ENCODE measurements around the gene IAH1. TPM values are rescaled to one million over a fixed set of nuclear protein-coding genes. Genes with fewer than 3 reads are reported as not detected.
"Not testable (repeated sequence)": the region's sequence is repeated elsewhere in the genome, so short reads cannot be mapped to it uniquely, and the experiment has no call there.

The IAH1 gene
- total and polyA plus RNA-seq, 2 donors, result 40.0 to 56.3 TPM

- WGBS, result 100% methylated on average over 1 of the region's 1 CpG
Observed at GRCh38 chr2:9488583-9489547, 14.5 kb downstream of the IAH1 start.

GRCh38 chr2:9490789-9491188 is 16.4 kb downstream of the IAH1 start:
- peaks cover 4% of the 10 kb centered on the region for H3K36me3 ChIP-seq (ENCODE audit: insufficient read depth)
- H3K4me1 ChIP-seq (ENCODE audit: insufficient read depth), result no peaks in the 10 kb centered on the region
- H3K4me3 ChIP-seq (ENCODE audit: low read depth, low read length), result no peak overlapping the region
- no peak overlapping the region for H3K27ac ChIP-seq (ENCODE audit: low read depth)
- no peak for DNase-seq (ENCODE audit: extremely low spot score)
- 82% methylated on average over 2 of the region's 2 CpGs for WGBS

More at GRCh38 chr2:9488583-9489547, 14.5 kb downstream of the IAH1 start:
- Histone ChIP-seq H3K27ac (ENCODE audit: low read depth) (no peak overlapping the region), H3K4me3 (ENCODE audit: low read depth, low read length) (no peak overlapping the region), H3K36me3 (ENCODE audit: insufficient read depth) (peaks cover 4% of the 10 kb centered on the region), H3K4me1 (ENCODE audit: insufficient read depth) (no peaks in the 10 kb centered on the region)
- DNase-seq (ENCODE audit: extremely low spot score), result no peak

- 70% methylated on average over 2 of the region's 2 CpGs for whole genome bisulfite sequencing
- DNase-seq (ENCODE audit: extremely low spot score), result no peak
- Histone ChIP-seq H3K4me3 (ENCODE audit: low read depth, low read length) (no peak overlapping the region), H3K36me3 (ENCODE audit: insufficient read depth) (peaks cover 7% of the 10 kb centered on the region), H3K27ac (ENCODE audit: low read depth) (no peak overlapping the region), H3K4me1 (ENCODE audit: insufficient read depth) (no peaks in the 10 kb centered on the region)
Observed at GRCh38 chr2:9492927-9493326, 18.6 kb downstream of the IAH1 start.

- H3K36me3 ChIP-seq (ENCODE audit: insufficient read depth), result peaks cover 7% of the 10 kb centered on the region
- no peak overlapping the region for H3K27ac ChIP-seq (ENCODE audit: low read depth)
- H3K4me3 ChIP-seq (ENCODE audit: low read depth, low read length), result no peak overlapping the region
- H3K4me1 ChIP-seq (ENCODE audit: insufficient read depth), result no peaks in the 10 kb centered on the region
- WGBS, result 88% methylated on average over 3 of the region's 3 CpGs
- no peak for DNase-seq (ENCODE audit: extremely low spot score)
Observed at GRCh38 chr2:9493478-9493877, 19.1 kb downstream of the IAH1 start.

- DNase-seq (ENCODE audit: extremely low spot score), result no peak
- peaks cover 9% of the 10 kb centered on the region for H3K36me3 ChIP-seq (ENCODE audit: insufficient read depth)
- H3K4me3 ChIP-seq (ENCODE audit: low read depth, low read length), result no peak overlapping the region
- no peaks in the 10 kb centered on the region for H3K4me1 ChIP-seq (ENCODE audit: insufficient read depth)
- 81% methylated on average over 1 of the region's 1 CpG for WGBS
- no peak overlapping the region for H3K27ac ChIP-seq (ENCODE audit: low read depth)
Observed at GRCh38 chr2:9494081-9494480, 19.7 kb downstream of the IAH1 start.

GRCh38 chr2:9497017-9497416 is 22.7 kb downstream of the IAH1 start:
- peaks cover 7% of the 10 kb centered on the region for H3K36me3 ChIP-seq (ENCODE audit: insufficient read depth)
- H3K4me1 ChIP-seq (ENCODE audit: insufficient read depth), result no peaks in the 10 kb centered on the region
- H3K27ac ChIP-seq (ENCODE audit: low read depth), result no peak overlapping the region
- 90% methylated on average over 4 of the region's 4 CpGs for WGBS
- DNase-seq (ENCODE audit: extremely low spot score), result no peak
- no peak overlapping the region for H3K4me3 ChIP-seq (ENCODE audit: low read depth, low read length)

GRCh38 chr2:9498210-9498609 is 23.9 kb downstream of the IAH1 start:
- DNase-seq (ENCODE audit: extremely low spot score), result no peak
- Histone ChIP-seq H3K4me1 (ENCODE audit: insufficient read depth) (no peaks in the 10 kb centered on the region), H3K4me3 (ENCODE audit: low read depth, low read length) (no peak overlapping the region), H3K27ac (ENCODE audit: low read depth) (no peak overlapping the region), H3K36me3 (ENCODE audit: insufficient read depth) (peaks cover 7% of the 10 kb centered on the region)
- WGBS, result 70% methylated on average over 1 of the region's 1 CpG

GRCh38 chr2:9508931-9509330 is 34.6 kb downstream of the IAH1 start:
- no peak for DNase-seq (ENCODE audit: extremely low spot score)
- WGBS, result 14% methylated on average over 1 of the region's 1 CpG
- H3K27ac ChIP-seq (ENCODE audit: low read depth), result no peak overlapping the region

GRCh38 chr2:9513946-9514345 is 39.6 kb downstream of the IAH1 start:
- 94% methylated on average over 3 of the region's 3 CpGs for WGBS
- not testable (repeated sequence) for DNase-seq (ENCODE audit: extremely low spot score); H3K36me3 ChIP-seq (ENCODE audit: insufficient read depth); H3K4me1 ChIP-seq (ENCODE audit: insufficient read depth); H3K4me3 ChIP-seq (ENCODE audit: low read depth, low read length); H3K27ac ChIP-seq (ENCODE audit: low read depth)

More at GRCh38 chr2:9508931-9509330, 34.6 kb downstream of the IAH1 start:
- Histone ChIP-seq H3K4me1 (ENCODE audit: insufficient read depth) (no peaks in the 10 kb centered on the region), H3K4me3 (ENCODE audit: low read depth, low read length) (no peak overlapping the region), H3K36me3 (ENCODE audit: insufficient read depth) (no peaks in the 10 kb centered on the region)

GRCh38 chr2:9517118-9517782 is 42.9 kb downstream of the IAH1 start:
- Histone ChIP-seq H3K4me1 (ENCODE audit: insufficient read depth) (no peaks in the 10 kb centered on the region), H3K27ac (ENCODE audit: low read depth) (no peak overlapping the region), H3K4me3 (ENCODE audit: low read depth, low read length) (no peak overlapping the region), H3K36me3 (ENCODE audit: insufficient read depth) (no peaks in the 10 kb centered on the region)
- DNase-seq (ENCODE audit: extremely low spot score), result no peak
- 63% methylated on average over 2 of the region's 2 CpGs for WGBS

- 84% methylated on average over 3 of the region's 3 CpGs for WGBS
- H3K4me1 ChIP-seq (ENCODE audit: insufficient read depth), result no peaks in the 10 kb centered on the region
- H3K27ac ChIP-seq (ENCODE audit: low read depth), result no peak overlapping the region
- H3K36me3 ChIP-seq (ENCODE audit: insufficient read depth), result no peaks in the 10 kb centered on the region
- DNase-seq (ENCODE audit: extremely low spot score), result no peak
- H3K4me3 ChIP-seq (ENCODE audit: low read depth, low read length), result no peak overlapping the region
Observed at GRCh38 chr2:9518163-9518562, 43.8 kb downstream of the IAH1 start.

GRCh38 chr2:9518780-9519179 is 44.4 kb downstream of the IAH1 start:
- no peak for DNase-seq (ENCODE audit: extremely low spot score)
- WGBS, result 96% methylated on average over 7 of the region's 7 CpGs
- Histone ChIP-seq H3K4me3 (ENCODE audit: low read depth, low read length) (no peak overlapping the region), H3K36me3 (ENCODE audit: insufficient read depth) (no peaks in the 10 kb centered on the region), H3K27ac (ENCODE audit: low read depth) (no peak overlapping the region), H3K4me1 (ENCODE audit: insufficient read depth) (no peaks in the 10 kb centered on the region)

- 95% methylated on average over 2 of the region's 2 CpGs for WGBS
- no peak overlapping the region for H3K4me3 ChIP-seq (ENCODE audit: low read depth, low read length)
- no peaks in the 10 kb centered on the region for H3K4me1 ChIP-seq (ENCODE audit: insufficient read depth)
- no peak overlapping the region for H3K27ac ChIP-seq (ENCODE audit: low read depth)
- no peak for DNase-seq (ENCODE audit: extremely low spot score)
- no peaks in the 10 kb centered on the region for H3K36me3 ChIP-seq (ENCODE audit: insufficient read depth)
Observed at GRCh38 chr2:9519250-9519649, 44.9 kb downstream of the IAH1 start.

GRCh38 chr2:9524291-9524690 is 49.9 kb downstream of the IAH1 start:
- no peak overlapping the region for H3K27ac ChIP-seq (ENCODE audit: low read depth)
- peaks cover 2% of the 10 kb centered on the region for H3K36me3 ChIP-seq (ENCODE audit: insufficient read depth)
- H3K4me3 ChIP-seq (ENCODE audit: low read depth, low read length), result no peak overlapping the region
- WGBS, result 89% methylated on average over 8 of the region's 8 CpGs
- H3K4me1 ChIP-seq (ENCODE audit: insufficient read depth), result no peaks in the 10 kb centered on the region
- DNase-seq (ENCODE audit: extremely low spot score), result no peak
